ENCODE data around the gene NECAB3.

The NECAB3 gene

DNA sequence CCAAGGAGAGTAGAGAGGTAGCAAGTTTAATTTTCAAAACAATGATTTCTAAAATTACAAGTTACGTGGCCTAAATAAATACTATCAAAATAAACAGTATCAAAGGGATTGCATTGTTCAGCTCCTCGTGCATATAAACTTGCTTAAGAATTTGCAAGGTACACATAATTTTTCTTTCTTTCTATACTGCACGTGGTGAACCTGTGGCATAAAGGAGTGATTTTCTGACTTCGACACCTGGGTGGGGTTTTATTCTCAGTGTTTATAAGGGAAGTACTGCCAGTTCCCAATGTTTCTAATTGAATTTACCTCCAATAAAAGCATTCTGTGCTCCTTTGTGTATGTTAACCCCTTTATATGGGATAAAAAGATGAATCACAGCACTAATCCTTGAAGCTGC lies 62.2 kb downstream of the NECAB3 start:
- DNase-seq (ENCODE audit: low spot score), result no peak

- DNase-seq (ENCODE audit: low spot score), result no peak
Measured at GRCh38 chr20:33611106-33611505, 63.1 kb downstream of the NECAB3 start.

GRCh38 chr20:33609504-33609903 lies 64.7 kb downstream of the NECAB3 start:
- no peak for DNase-seq (ENCODE audit: low spot score)

Measured in ecto neural progenitor cell (in vitro differentiated cells).